GM19397 (cell line): ENCODE data around the gene ESRRG.

Experiments used
- ATAC-seq: cut with Tn5 transposase; IDR thresholded peaks from one replicate; pipeline ENCODE4 v1.9.1; 2021; ENCODE audit warnings: mild to moderate bottlenecking, moderate library complexity; ENCODE audit not compliant: unreplicated experiment

ESRRG gene

GRCh38 chr1:216632980-216633379 is 90.2 kb downstream of the ESRRG start:
- ATAC-seq, result no peak

GRCh38 chr1:216630532-216630931 is 92.7 kb downstream of the ESRRG start:
- no peak for ATAC-seq

- ATAC-seq, result no peak
Observed at GRCh38 chr1:216627252-216627651, 96.0 kb downstream of the ESRRG start.

- no peak for ATAC-seq
Observed at GRCh38 chr1:216626394-216627067, 96.7 kb downstream of the ESRRG start.

GRCh38 chr1:216621536-216621935 is 101.7 kb downstream of the ESRRG start:
- ATAC-seq, result no peak

- ATAC-seq, result no peak
Observed at GRCh38 chr1:216617081-216617875, 106.0 kb downstream of the ESRRG start.

- no peak for ATAC-seq
Observed at GRCh38 chr1:216616425-216616824, 106.8 kb downstream of the ESRRG start.

GRCh38 chr1:216614011-216614934 is 109.0 kb downstream of the ESRRG start:
- ATAC-seq, result no peak

GRCh38 chr1:216612291-216612690 is 110.9 kb downstream of the ESRRG start:
- ATAC-seq, result no peak

GRCh38 chr1:216607067-216607697 is 116.0 kb downstream of the ESRRG start:
- ATAC-seq, result no peak

- ATAC-seq, result no peak
Observed at GRCh38 chr1:216606047-216606637, 117.1 kb downstream of the ESRRG start.

GRCh38 chr1:216604771-216605170 is 118.5 kb downstream of the ESRRG start:
- no peak for ATAC-seq

GRCh38 chr1:216600730-216601609 is 122.3 kb downstream of the ESRRG start:
- peak; percentile 91 for ATAC-seq

GRCh38 chr1:216599851-216600250 is 123.4 kb downstream of the ESRRG start:
- ATAC-seq, result no peak

GRCh38 chr1:216598448-216598847 is 124.8 kb downstream of the ESRRG start:
- no peak for ATAC-seq

GRCh38 chr1:216596281-216596862 is 126.9 kb downstream of the ESRRG start:
- no peak for ATAC-seq

- ATAC-seq, result no peak
Observed at GRCh38 chr1:216587715-216588114, 135.5 kb downstream of the ESRRG start.

- ATAC-seq, result no peak
Observed at GRCh38 chr1:216582151-216582550, 141.1 kb downstream of the ESRRG start.

- no peak for ATAC-seq
Observed at GRCh38 chr1:216580538-216581057, 142.6 kb downstream of the ESRRG start.
